AG20443 (cell line): ENCODE measurements around the gene ANAPC16.
"Not testable (repeated sequence)": the region's sequence is repeated elsewhere in the genome, so short reads cannot be mapped to it uniquely, and the experiment has no call there.

Experiments used
- DNase-seq: peaks from one replicate; pipeline ENCODE4 v3.0.0; 2012; ENCODE audit warnings: low spot score, mixed read lengths

ANAPC16 gene

DNA sequence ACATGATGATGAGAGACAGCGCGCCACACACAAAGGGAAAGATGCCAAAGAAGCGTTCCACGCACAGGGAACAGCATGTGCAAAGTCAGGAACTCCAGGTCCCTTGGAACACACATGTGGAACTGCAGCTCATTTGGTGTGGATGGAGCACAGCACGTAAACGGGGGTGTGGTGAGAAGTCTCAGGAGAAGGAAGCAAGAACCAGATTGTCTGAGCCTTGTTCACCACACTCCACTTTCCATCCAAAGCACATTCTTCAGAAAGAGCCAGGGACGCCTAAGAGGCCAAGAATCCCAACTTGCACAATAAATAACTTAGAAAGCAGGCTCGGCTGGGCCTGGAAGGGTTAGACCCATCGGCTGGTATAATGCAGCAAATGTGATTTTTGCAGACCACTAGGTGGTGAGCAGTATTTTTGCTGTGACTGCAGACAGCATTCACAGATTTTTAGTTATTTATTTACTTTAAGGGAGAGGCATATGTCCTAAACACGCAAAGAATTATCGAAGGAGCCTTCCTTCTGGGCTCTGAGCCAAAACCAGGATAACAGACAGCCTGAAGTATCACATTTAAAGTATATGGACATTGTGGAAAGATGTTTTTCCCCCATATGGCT lies 28.1 kb downstream of the ANAPC16 start:
- peak; percentile 92 for DNase-seq

DNA sequence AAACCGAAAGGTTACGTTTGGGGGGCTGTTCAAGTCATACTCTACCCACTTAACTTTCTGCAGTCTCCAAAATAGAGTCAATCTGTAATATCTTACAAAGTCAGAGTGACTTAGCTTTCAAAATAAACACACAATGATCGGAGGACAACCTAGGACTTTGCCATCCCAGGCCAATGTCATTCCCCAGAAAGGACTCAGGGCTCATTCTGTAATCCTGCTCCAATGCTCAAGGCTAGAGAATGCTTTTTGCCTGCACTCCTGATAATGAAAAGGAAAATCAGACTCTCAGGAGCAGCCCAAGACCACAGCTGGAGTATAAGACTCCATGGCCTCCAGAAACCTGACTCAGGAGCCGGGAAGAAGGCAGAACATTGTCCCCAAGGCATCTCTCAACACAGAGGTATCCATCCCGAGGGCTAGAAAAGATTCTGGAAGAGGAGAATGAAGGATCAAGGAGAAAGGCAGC lies 28.8 kb downstream of the ANAPC16 start:
- DNase-seq = no peak

GRCh38 chr10:72245949-72246525 lies 30.2 kb downstream of the ANAPC16 start:
- no peak for DNase-seq

- DNase-seq = peak; percentile 23
Measured at GRCh38 chr10:72248468-72249151, 32.8 kb downstream of the ANAPC16 start.

- not testable (repeated sequence) for DNase-seq
Measured at GRCh38 chr10:72249176-72249862, 33.5 kb downstream of the ANAPC16 start.

DNA sequence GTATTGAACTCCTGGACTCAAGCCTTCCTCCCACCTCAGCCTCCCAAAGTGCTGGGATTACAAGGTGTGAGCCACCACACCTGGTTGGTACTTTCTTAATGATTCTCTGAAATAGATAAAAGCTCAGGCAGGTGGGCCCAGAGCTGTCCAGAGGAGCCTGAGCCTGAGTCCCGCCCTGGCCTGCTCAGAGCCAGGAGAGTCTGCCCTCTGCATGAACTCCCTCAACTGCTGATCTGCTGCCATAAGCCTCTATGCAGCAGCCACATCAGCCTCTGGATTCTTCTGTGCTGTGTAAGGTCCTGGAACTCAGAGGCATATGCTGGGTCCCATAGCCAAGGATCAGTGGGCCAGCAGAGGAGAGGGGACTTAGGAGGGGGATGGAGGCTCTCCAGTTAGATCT lies 34.9 kb downstream of the ANAPC16 start:
- peak; percentile 86 for DNase-seq

- DNase-seq = no peak
Measured at GRCh38 chr10:72251635-72252034, 35.8 kb downstream of the ANAPC16 start.

GRCh38 chr10:72252972-72253371 lies 37.2 kb downstream of the ANAPC16 start:
- DNase-seq = no peak

- DNase-seq = no peak
Measured at GRCh38 chr10:72253578-72253977, 37.8 kb downstream of the ANAPC16 start.

DNA sequence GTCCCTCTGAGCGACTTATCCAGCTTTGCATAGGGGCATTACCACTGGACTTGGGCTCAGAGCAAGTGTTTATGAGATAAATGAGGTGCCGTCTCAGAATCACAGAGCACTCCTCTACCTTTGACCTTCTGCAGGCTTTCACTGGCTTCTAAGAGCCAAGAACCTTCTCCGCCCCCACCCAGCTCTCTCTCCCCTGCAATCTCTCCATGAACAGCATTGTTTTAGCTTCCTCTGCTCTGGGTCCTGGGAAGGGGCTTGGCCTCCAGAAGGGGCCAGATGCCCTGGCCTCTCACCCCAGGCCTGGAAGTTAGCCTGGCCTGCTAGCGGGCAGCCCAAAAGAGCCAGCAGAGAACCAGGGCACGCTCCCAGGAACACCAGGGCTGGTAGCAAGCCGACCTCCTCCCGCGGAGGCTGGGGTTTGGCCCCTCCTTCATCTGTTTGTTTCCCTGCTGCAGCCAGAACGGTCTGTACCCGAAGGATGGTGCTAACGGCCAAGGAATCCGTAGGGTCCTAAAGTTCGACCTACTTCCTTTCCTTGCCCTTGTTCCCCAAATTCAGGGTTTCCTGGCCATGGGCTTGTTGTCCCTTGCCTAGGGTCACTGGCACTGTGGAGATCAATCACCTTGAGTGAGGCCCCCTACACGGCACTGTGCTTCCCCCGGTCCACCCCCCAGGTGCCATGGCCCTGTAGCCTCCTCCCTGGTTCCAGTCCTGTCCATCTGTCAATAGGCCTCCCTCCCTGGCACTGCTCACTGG lies 39.2 kb downstream of the ANAPC16 start:
- peak; percentile 92 for DNase-seq

GRCh38 chr10:72255977-72256729 lies 40.3 kb downstream of the ANAPC16 start:
- DNase-seq = no peak

GRCh38 chr10:72257051-72257892 lies 41.5 kb downstream of the ANAPC16 start:
- no peak for DNase-seq

GRCh38 chr10:72258617-72259016 lies 42.8 kb downstream of the ANAPC16 start:
- DNase-seq = no peak

DNA sequence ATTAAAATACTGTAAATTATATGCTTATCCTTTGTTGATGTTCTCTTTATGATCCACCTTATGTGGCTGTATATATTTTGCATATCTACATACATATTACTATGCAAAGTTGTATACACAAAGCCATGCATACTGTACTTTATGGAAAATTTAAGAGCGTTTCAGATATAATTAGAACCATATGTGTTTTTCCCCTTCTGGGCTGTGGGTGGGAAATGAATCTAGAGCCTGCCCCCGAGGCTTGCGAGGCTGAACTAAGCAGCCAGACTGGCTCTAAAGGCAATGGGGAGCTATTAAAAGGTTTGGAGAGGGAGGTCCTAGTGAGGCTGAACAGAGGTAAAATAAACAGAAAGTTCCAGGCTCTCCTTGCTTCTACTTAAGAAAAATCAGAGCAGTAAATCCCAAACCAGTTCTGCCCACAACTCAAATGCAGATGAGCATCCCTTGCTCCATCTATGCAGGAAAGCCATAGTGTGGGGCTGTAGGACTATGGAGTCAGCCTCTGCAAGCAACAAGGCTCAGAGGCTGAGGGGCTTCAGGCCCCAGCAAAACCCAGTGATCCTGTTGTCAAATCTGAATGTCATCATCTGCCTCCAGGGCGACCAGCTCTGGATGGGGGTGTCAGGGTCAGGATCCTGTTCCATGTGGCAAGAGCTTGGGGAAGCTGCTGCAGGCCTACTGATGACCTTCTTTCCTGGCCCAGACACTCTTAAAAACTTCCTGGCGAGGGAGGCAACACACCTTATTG lies 43.9 kb downstream of the ANAPC16 start:
- peak; percentile 43 for DNase-seq

- DNase-seq = peak; percentile 93
Measured at GRCh38 chr10:72260239-72260975, 44.6 kb downstream of the ANAPC16 start.

- DNase-seq = no peak
Measured at GRCh38 chr10:72260976-72261783, 45.4 kb downstream of the ANAPC16 start.

GRCh38 chr10:72261784-72262404 lies 46.1 kb downstream of the ANAPC16 start:
- DNase-seq = no peak
